ENCODE results near the gene SEZ6L2. TPM values are rescaled to one million over a fixed set of nuclear protein-coding genes. Genes with fewer than 3 reads are reported as not detected.
A peak's percentile ranks its signal among the peaks of the same experiment; 100 is the strongest.

The SEZ6L2 gene
- total and polyA plus RNA-seq, 9 of the 15 experiments (the other 6 are each of a cell fraction or from before 2014, with no cell fraction given): 0.10 to 2.1 (median 0.72) TPM

DNA sequence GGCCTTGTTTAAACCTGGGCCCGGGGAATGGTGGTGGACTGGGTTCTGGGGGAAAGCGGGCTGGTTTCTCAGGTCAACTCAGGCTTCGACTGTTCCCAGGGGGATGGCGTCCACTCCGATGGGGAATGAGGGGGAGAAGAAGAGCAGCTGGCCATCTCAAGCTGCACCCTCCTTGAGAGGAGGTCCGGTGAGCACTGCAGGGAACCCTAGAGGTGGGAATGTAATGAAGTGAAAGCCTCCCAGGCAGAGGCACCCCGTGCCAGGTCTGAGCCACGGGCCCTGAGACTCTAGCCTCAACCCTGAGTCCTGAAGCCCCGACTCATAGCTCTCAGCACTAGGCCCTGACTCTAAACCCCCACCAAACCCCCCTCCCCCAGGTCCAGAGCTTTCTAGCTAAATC is 35.1 kb downstream of the SEZ6L2 start:
- H3K4me2 ChIP-seq (ENCODE audit: insufficient read depth, low read length): no peak overlapping the region
- peak; percentile 28; the same call in 1 of the 2 replicates for TF ChIP-seq ZFX (CRISPR knock-in tag; IDR thresholded peaks at IDR 0.05)
- TF ChIP-seq, protein P1, sequence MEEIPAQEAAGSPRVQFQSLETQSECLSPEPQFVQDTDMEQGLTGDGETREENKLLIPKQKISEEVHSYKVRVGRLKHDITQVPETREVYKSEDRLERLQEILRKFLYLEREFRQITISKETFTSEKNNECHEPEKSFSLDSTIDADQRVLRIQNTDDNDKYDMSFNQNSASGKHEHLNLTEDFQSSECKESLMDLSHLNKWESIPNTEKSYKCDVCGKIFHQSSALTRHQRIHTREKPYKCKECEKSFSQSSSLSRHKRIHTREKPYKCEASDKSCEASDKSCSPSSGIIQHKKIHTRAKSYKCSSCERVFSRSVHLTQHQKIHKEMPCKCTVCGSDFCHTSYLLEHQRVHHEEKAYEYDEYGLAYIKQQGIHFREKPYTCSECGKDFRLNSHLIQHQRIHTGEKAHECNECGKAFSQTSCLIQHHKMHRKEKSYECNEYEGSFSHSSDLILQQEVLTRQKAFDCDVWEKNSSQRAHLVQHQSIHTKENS (CRISPR knock-in tag; IDR thresholded peaks at IDR 0.05): no peak
- WGBS (ENCODE audit: insufficient coverage, low coverage, missing lambda C conversion rate): 47% methylated on average over 9 of the region's 9 CpGs
- in situ Hi-C loops (cut with MboI) (no loop called here), intact Hi-C loops (cut with micrococcal nuclease) (loop anchor here (5.0 kb wide), 1 partner anchor 143 kb away; no protein-coding TSS in a partner anchor)
- ChIA-PET POLR2A (interaction anchor here (0.7 kb wide), 1 partner anchor 13 kb away, joined by 3 read pairs; no protein-coding TSS in a partner anchor), CTCF (ENCODE audit: low intra/inter-chr PET ratio) (no interaction called here)
- peak overlapping the region in 1 of 2 experiments; percentile 55; a peak in 2 of 4 replicates for H3K9ac ChIP-seq (ENCODE audit: insufficient read depth in 1 of 2, low read depth in 2 of 2, low read length in 2 of 2)
- H3K27me3 ChIP-seq (ENCODE audit: control insufficient read depth in 2 of 2, insufficient read depth in 2 of 2, low read length in 2 of 2): no peaks in the 10 kb centered on the region; a peak in 1 of 5 replicates
- H3K4me3 ChIP-seq: no peak overlapping the region
- H4K20me1 ChIP-seq (replicated peaks; ENCODE audit: control insufficient read depth, insufficient read depth, low read length): no peaks in the 10 kb centered on the region
- H3K36me3 ChIP-seq (ENCODE audit: control insufficient read depth, insufficient read depth, low read length): peaks cover 17% of the 10 kb centered on the region; the same call in 2 of the 3 replicates
- H3K4me1 ChIP-seq (replicated peaks in 1 of 2; ENCODE audit: control insufficient read depth in 2 of 2, insufficient read depth in 2 of 2, low read length in 2 of 2): peaks cover 0 to 28% of the 10 kb centered on the region in 2 experiments; a peak in 3 of 5 replicates
- BruUV-seq (replicated peaks): no TSS peak
- ATAC-seq (no peak), FAIRE-seq (no peak), DNase-seq (ENCODE audit: extremely low read depth in 1 of 4, low spot score in 3 of 4) (no peak)
- H3K9me1 ChIP-seq (ENCODE audit: control insufficient read depth, insufficient read depth, low read length): no peaks in the 10 kb centered on the region
- no peak overlapping the region for H3K27ac ChIP-seq (ENCODE audit: extremely low read depth, low read depth, low read length)
- no peaks in the 10 kb centered on the region for H3K9me3 ChIP-seq (replicated peaks; ENCODE audit: control insufficient read depth, insufficient read depth, low read depth, low read length)
- peaks cover 11% of the 10 kb centered on the region; the same call in 2 of the 3 replicates for H3K79me2 ChIP-seq (ENCODE audit: control insufficient read depth, insufficient read depth, low read length)
- H2AFZ ChIP-seq (ENCODE audit: low read depth, low read length): peak overlapping the region; percentile 99

DNA sequence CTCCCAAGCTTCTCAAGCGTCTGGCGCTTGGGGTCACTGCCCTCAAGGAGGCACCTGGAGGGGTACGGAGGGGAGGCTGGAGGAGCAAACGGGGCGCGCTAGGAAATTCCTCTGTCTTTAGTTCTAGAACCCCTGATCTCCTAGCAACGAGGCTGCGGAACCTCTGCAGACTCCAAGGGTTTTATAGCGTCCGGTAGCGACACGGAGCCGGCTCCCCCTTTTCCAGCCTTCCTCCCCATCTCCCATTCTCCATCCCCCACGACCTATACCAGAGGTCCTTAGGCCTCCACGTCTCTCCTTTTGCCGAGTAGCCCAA is 35.7 kb downstream of the SEZ6L2 start:
- Histone ChIP-seq H3K4me1 (replicated peaks in 1 of 2; ENCODE audit: control insufficient read depth in 2 of 2, insufficient read depth in 2 of 2, low read length in 2 of 2) (peaks cover 0 to 31% of the 10 kb centered on the region in 2 experiments; a peak in 3 of 5 replicates), H3K79me2 (ENCODE audit: control insufficient read depth, insufficient read depth, low read length) (peaks cover 11% of the 10 kb centered on the region; the same call in 2 of the 3 replicates), H3K4me3 (no peak overlapping the region), H3K9ac (ENCODE audit: insufficient read depth in 1 of 2, low read depth in 2 of 2, low read length in 2 of 2) (peak overlapping the region; percentile 40 to 93; a peak in 3 of 4 replicates), H2AFZ (ENCODE audit: low read depth, low read length) (peak overlapping the region; percentile 99), H3K27me3 (ENCODE audit: control insufficient read depth in 2 of 2, insufficient read depth in 2 of 2, low read length in 2 of 2) (no peaks in the 10 kb centered on the region; a peak in 1 of 5 replicates), H3K9me3 (replicated peaks; ENCODE audit: control insufficient read depth, insufficient read depth, low read depth, low read length) (no peaks in the 10 kb centered on the region), H3K4me2 (ENCODE audit: insufficient read depth, low read length) (peak overlapping the region; percentile 96), H4K20me1 (replicated peaks; ENCODE audit: control insufficient read depth, insufficient read depth, low read length) (no peaks in the 10 kb centered on the region), H3K27ac (ENCODE audit: extremely low read depth, low read depth, low read length) (peak overlapping the region; percentile 29; the same call in 1 of the 3 replicates), H3K9me1 (ENCODE audit: control insufficient read depth, insufficient read depth, low read length) (no peaks in the 10 kb centered on the region), H3K36me3 (ENCODE audit: control insufficient read depth, insufficient read depth, low read length) (peaks cover 22% of the 10 kb centered on the region; the same call in 2 of the 3 replicates)
- in situ Hi-C loops (cut with MboI): no loop called here
- DNase-seq (ENCODE audit: extremely low read depth in 1 of 4, low spot score in 3 of 4) (no peak), ATAC-seq (no peak), FAIRE-seq (no peak)
- BruUV-seq (replicated peaks): no TSS peak
- CTCF ChIA-PET (ENCODE audit: low intra/inter-chr PET ratio): interaction anchor here (1.3 to 1.7 kb wide), 2 partner anchors 141 to 158 kb away, joined by 5 to 7 read pairs; no protein-coding TSS in a partner anchor
- POLR2A ChIA-PET: interaction anchor here (0.6 to 1.5 kb wide), 6 partner anchors 9 to 187 kb away, joined by 3 to 6 read pairs (median 5); no protein-coding TSS in a partner anchor
- WGBS (ENCODE audit: insufficient coverage, low coverage, missing lambda C conversion rate): 21% methylated on average over 12 of the region's 16 CpGs
- intact Hi-C loops (cut with micrococcal nuclease): loop anchor here (5.0 kb wide), 1 partner anchor 144 kb away; no protein-coding TSS in a partner anchor
- TF ChIP-seq KLF6 (CRISPR knock-in tag; IDR thresholded peaks at IDR 0.05; ENCODE audit: borderline replicate concordance) (no peak), ZBTB7A (IDR thresholded peaks at IDR 0.05; ENCODE audit: borderline replicate concordance, control insufficient read depth, low read depth, low read length) (peak; percentile 57; the same call in 1 of the 2 replicates), MAFK (IDR thresholded peaks at IDR 0.05; ENCODE audit: low read length) (no peak)
- TF ChIP-seq, protein P2, sequence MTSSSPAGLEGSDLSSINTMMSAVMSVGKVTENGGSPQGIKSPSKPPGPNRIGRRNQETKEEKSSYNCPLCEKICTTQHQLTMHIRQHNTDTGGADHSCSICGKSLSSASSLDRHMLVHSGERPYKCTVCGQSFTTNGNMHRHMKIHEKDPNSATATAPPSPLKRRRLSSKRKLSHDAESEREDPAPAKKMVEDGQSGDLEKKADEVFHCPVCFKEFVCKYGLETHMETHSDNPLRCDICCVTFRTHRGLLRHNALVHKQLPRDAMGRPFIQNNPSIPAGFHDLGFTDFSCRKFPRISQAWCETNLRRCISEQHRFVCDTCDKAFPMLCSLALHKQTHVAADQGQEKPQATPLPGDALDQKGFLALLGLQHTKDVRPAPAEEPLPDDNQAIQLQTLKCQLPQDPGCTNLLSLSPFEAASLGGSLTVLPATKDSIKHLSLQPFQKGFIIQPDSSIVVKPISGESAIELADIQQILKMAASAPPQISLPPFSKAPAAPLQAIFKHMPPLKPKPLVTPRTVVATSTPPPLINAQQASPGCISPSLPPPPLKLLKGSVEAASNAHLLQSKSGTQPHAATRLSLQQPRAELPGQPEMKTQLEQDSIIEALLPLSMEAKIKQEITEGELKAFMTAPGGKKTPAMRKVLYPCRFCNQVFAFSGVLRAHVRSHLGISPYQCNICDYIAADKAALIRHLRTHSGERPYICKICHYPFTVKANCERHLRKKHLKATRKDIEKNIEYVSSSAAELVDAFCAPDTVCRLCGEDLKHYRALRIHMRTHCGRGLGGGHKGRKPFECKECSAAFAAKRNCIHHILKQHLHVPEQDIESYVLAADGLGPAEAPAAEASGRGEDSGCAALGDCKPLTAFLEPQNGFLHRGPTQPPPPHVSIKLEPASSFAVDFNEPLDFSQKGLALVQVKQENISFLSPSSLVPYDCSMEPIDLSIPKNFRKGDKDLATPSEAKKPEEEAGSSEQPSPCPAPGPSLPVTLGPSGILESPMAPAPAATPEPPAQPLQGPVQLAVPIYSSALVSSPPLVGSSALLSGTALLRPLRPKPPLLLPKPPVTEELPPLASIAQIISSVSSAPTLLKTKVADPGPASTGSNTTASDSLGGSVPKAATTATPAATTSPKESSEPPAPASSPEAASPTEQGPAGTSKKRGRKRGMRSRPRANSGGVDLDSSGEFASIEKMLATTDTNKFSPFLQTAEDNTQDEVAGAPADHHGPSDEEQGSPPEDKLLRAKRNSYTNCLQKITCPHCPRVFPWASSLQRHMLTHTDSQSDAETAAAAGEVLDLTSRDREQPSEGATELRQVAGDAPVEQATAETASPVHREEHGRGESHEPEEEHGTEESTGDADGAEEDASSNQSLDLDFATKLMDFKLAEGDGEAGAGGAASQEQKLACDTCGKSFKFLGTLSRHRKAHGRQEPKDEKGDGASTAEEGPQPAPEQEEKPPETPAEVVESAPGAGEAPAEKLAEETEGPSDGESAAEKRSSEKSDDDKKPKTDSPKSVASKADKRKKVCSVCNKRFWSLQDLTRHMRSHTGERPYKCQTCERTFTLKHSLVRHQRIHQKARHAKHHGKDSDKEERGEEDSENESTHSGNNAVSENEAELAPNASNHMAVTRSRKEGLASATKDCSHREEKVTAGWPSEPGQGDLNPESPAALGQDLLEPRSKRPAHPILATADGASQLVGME (CRISPR knock-in tag; IDR thresholded peaks at IDR 0.05): 0 out of 2 replicates have a peak, but pooled peaks have one; percentile 64

Data from K562 (cell line).